Sigmoid colon (tissue), 7 donors: ENCODE results near the gene FSD2. TPM values are rescaled to one million over a fixed set of nuclear protein-coding genes. Genes with fewer than 3 reads are reported as not detected.

Experiments used
- DNase-seq: peaks from one replicate; pipeline ENCODE4 v3.0.0-alpha.2; 2019
- H3K27ac ChIP-seq, 4 donors: fragments of 200-600 bp; sonication (generic); one replicate each; pipeline ENCODE4 v1.5.1; 2016 to 2019; ENCODE audit warnings: mild to moderate bottlenecking in 1 of 4
- H3K27me3 ChIP-seq, 3 donors: fragments of 200-600 bp; sonication (generic); one replicate each; pipeline ENCODE4 v1.5.1; 2019; ENCODE audit warnings: mild to moderate bottlenecking in 1 of 3
- H3K36me3 ChIP-seq, 4 donors: fragments of 200-600 bp; sonication (generic); one replicate each; pipeline ENCODE4 v1.5.1; 2016 to 2019
- H3K4me1 ChIP-seq, 4 donors: fragments of 200-600 bp; sonication (generic); one replicate each; pipeline ENCODE4 v1.5.1; 2017 to 2019
- H3K4me3 ChIP-seq, 4 donors: fragments of 200-600 bp; sonication (generic); one replicate each; pipeline ENCODE4 v1.5.1; 2017 to 2019; ENCODE audit warnings: mild to moderate bottlenecking in 2 of 4, moderate library complexity in 1 of 4
- H3K9me3 ChIP-seq, 4 donors: fragments of 200-600 bp in 3 of 4; sonication (generic) in 3 of 4; one replicate each; pipeline versions ENCODE4 v1.5.1 to v1.6.1; 2013 to 2019
- EP300 ChIP-seq, 4 donors: sonication (generic); formaldehyde crosslinking; IDR thresholded peaks; one replicate each; pipeline ENCODE4 v1.6.1; 2017; ENCODE audit warnings: antibody characterized with exemption in 4 of 4
- POLR2A ChIP-seq, 2 donors: fragments of 450-650 bp; IDR thresholded peaks; one replicate each; pipeline ENCODE4 v1.6.1; 2016; ENCODE audit warnings: antibody characterized with exemption in 2 of 2, mild to moderate bottlenecking in 2 of 2, moderate library complexity in 2 of 2
- POLR2AphosphoS5 ChIP-seq, 4 donors: sonication (generic); formaldehyde crosslinking; IDR thresholded peaks; one replicate each; pipeline ENCODE4 v1.6.1; 2017; ENCODE audit warnings: antibody characterized with exemption in 4 of 4
- WGBS, 2 donors: extraction: QIAGEN DNeasy Blood & Tissue Kit; methylation state at CpG; one replicate each; pipeline ENCODE4 v1.1.7; 2013; 5-methylcytosine and 5-hydroxymethylcytosine counted together
- intact Hi-C: fragments of 100-400 bp; cut with DNase I; formaldehyde crosslinking; loops from one replicate; pipeline ENCODE4 v1.15.1; 2023
- polyA plus RNA-seq, 3 donors: library from polyadenylated mRNA; stranded (reverse); fragments of 200-250 nt; gene quantifications; one replicate each; pipeline ENCODE4 v1.2.3, GENCODE V29; 2013
- total RNA-seq, 4 donors: library from RNA; depleted of rRNA; stranded (reverse); fragments of >200 nt; gene quantifications; one replicate each; pipeline ENCODE4 v1.1.0, GENCODE V29; 2016
- TF ChIP-seq, protein P1 (sequence below), 4 experiments: fragments of 450-650 bp in 3 of 4; fragments of 200-600 bp in 1 of 4; IDR thresholded peaks; one replicate each; pipeline ENCODE4 v1.5.1; 2016 to 2019; ENCODE audit warnings: antibody characterized with exemption in 4 of 4, mild to moderate bottlenecking in 3 of 4, moderate library complexity in 2 of 4
- donor health status: healthy with polysubstance abuse.
- donor health status: Bipolar disorder and iron deficiency.
- donor health status: healthy.

FSD2 gene
- total and polyA plus RNA-seq, 7 donors: not detected

DNA sequence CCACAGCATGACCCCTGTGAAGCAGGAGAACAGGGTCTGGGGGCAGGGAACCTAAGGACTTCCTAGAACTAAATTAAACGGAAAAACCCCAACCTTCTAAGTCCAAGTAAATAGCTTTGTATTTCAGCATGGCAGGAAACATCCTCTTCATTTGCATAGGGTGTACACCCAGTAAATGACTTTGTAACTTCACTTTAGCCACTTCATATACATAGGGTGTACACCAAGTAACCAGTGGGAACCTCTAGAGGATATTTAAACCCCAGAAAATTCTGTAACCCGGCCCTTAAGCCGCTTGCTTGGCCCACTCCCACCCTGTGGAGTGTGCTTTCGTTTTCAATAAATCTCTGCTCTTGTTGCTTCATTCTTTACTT is 41.8 kb downstream of the FSD2 start:
- Histone ChIP-seq H3K4me1 (no peaks in the 10 kb centered on the region), H3K27me3 (no peaks in the 10 kb centered on the region), H3K36me3 (peaks cover 0 to 23% (median 1%) of the 10 kb centered on the region in 4 donors), H3K27ac (no peak overlapping the region), H3K4me3 (no peak overlapping the region), H3K9me3 (no peaks in the 10 kb centered on the region)
- DNase-seq: no peak
- no peak for TF ChIP-seq POLR2AphosphoS5 (IDR thresholded peaks at IDR 0.05)
- TF ChIP-seq EP300 (IDR thresholded peaks at IDR 0.05): no peak
- TF ChIP-seq, protein P1, sequence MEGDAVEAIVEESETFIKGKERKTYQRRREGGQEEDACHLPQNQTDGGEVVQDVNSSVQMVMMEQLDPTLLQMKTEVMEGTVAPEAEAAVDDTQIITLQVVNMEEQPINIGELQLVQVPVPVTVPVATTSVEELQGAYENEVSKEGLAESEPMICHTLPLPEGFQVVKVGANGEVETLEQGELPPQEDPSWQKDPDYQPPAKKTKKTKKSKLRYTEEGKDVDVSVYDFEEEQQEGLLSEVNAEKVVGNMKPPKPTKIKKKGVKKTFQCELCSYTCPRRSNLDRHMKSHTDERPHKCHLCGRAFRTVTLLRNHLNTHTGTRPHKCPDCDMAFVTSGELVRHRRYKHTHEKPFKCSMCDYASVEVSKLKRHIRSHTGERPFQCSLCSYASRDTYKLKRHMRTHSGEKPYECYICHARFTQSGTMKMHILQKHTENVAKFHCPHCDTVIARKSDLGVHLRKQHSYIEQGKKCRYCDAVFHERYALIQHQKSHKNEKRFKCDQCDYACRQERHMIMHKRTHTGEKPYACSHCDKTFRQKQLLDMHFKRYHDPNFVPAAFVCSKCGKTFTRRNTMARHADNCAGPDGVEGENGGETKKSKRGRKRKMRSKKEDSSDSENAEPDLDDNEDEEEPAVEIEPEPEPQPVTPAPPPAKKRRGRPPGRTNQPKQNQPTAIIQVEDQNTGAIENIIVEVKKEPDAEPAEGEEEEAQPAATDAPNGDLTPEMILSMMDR (IDR thresholded peaks at IDR 0.05): no peak
- no peak for TF ChIP-seq POLR2A (IDR thresholded peaks at IDR 0.05)
- intact Hi-C loops: no loop called here
- WGBS, 2 donors: 88 to 90% methylated on average over 4 of the region's 4 CpGs

DNA sequence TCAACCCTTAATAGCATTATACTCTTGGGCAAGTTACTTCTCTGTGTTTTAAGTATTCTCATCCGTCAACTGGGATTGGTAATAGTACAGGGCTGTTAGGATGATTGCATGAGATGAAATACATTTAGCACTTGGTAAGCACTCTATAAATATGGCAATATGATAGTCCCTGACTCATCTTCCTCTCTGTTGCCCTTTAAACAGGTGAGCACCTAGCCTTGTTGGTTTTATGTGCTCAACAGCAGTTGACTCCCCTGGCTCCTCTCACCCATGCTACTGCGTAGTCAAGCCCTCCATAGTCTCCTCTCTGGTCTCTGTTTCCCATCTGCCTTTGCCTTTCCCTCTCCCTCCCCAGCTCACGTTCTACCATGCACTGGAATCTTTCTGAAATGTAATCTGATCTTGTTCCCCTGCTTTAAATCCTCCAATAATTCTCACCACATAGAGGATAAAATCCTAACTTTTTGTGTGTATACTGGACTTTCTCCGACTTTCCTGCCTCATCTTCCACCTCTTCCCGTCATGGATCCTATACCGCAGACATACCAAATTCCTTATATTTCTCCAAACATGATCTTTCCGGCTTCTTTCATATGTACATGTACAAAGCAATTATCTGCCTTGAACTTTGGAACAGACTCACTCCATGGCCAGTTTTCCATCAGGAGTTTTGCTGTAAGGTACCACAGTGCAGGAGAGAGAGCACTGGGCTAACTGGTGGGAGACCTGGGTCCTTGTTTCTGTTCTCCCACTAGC is 42.3 kb downstream of the FSD2 start:
- no peaks in the 10 kb centered on the region for H3K4me1 ChIP-seq
- intact Hi-C loops: no loop called here
- peaks cover 0 to 29% (median 4%) of the 10 kb centered on the region in 4 donors for H3K36me3 ChIP-seq
- no peaks in the 10 kb centered on the region for H3K27me3 ChIP-seq
- H3K9me3 ChIP-seq: no peaks in the 10 kb centered on the region
- H3K4me3 ChIP-seq: no peak overlapping the region
- WGBS, 2 donors: 89 to 92% methylated on average over 7 of the region's 7 CpGs
- no peak overlapping the region for H3K27ac ChIP-seq
- TF ChIP-seq POLR2AphosphoS5 (IDR thresholded peaks at IDR 0.05) (no peak), POLR2A (IDR thresholded peaks at IDR 0.05) (no peak), EP300 (IDR thresholded peaks at IDR 0.05) (no peak)
- TF ChIP-seq, protein P1 (IDR thresholded peaks at IDR 0.05): no peak
- no peak for DNase-seq

DNA sequence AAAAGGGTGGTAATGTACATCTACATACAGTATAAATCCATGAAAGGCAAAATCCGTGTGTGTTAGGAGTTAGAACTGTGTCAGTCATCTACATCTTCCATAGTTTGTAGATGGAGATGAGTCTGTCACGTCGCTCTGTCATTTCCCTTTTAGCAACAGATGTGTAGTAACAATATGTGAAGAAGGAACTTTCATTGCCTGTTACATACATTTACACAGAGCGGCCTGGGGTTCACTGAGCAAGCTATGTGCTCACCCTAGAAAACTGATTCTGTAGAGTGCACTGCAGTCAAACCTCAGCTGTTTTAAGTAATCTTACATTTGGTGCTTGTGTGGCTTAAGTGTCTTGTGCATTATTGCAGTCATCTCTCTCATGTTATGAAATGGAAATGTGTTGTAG is 54.6 kb downstream of the FSD2 start:
- Histone ChIP-seq H3K9me3 (no peaks in the 10 kb centered on the region), H3K4me3 (peak overlapping the region; percentile 63 to 78 (median 66)), H3K27me3 (no peaks in the 10 kb centered on the region), H3K27ac (peak overlapping the region in 2 of 4 donors; percentile 89 to 92), H3K4me1 (peaks cover 0 to 21% (median 20%) of the 10 kb centered on the region in 4 donors), H3K36me3 (peaks cover 0 to 42% (median 17%) of the 10 kb centered on the region in 4 donors)
- DNase-seq: no peak
- intact Hi-C loops: loop anchor here (1.0 to 10.0 kb wide), 5 partner anchors 57 to 236 kb away; partner anchors contain the start of genes CPEB1, RAMAC, RPS17 and WHAMM
- TF ChIP-seq, protein P1 (IDR thresholded peaks at IDR 0.05): no peak
- TF ChIP-seq POLR2A (IDR thresholded peaks at IDR 0.05): no peak
- TF ChIP-seq EP300 (IDR thresholded peaks at IDR 0.05): no peak
- TF ChIP-seq POLR2AphosphoS5 (IDR thresholded peaks at IDR 0.05): no peak
- WGBS, 2 donors: 24 to 30% methylated on average over 4 of the region's 4 CpGs

DNA sequence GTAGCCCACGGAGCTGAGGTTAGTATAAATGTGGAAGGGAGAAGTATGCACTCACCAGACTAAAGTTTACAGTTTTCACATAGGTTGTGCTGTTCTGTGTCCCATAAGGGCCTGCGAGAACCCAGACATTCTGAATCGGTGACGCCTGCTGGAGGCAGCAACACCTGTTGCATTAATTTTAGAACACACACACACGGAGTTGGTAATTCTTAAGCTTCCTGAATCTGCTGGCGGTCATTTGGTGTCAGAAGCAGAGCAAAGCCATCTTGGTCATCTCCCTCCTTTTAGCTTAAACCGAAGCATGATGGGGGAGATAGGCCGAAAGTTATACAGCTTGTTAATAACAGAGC is 55.1 kb downstream of the FSD2 start:
- Histone ChIP-seq H3K4me3 (peak overlapping the region; percentile 63 to 78 (median 66)), H3K27ac (peak overlapping the region; percentile 83 to 92 (median 87)), H3K4me1 (peaks cover 0 to 21% (median 20%) of the 10 kb centered on the region in 4 donors), H3K9me3 (no peaks in the 10 kb centered on the region), H3K27me3 (no peaks in the 10 kb centered on the region), H3K36me3 (peaks cover 0 to 37% (median 14%) of the 10 kb centered on the region in 4 donors)
- DNase-seq: no peak
- TF ChIP-seq POLR2AphosphoS5 (IDR thresholded peaks at IDR 0.05) (no peak), POLR2A (IDR thresholded peaks at IDR 0.05) (no peak), EP300 (IDR thresholded peaks at IDR 0.05) (no peak)
- TF ChIP-seq, protein P1 (IDR thresholded peaks at IDR 0.05): no peak
- WGBS, 2 donors: 1% methylated on average over 8 of the region's 8 CpGs
- intact Hi-C loops: loop anchor here (1.0 to 10.0 kb wide), 5 partner anchors 58 to 236 kb away; partner anchors contain the start of genes CPEB1, RAMAC, RPS17 and WHAMM
